Fibroblast of lung (primary cell): Measurements from ENCODE around the gene C21orf91. TPM values are rescaled to one million over a fixed set of nuclear protein-coding genes. Genes with fewer than 3 reads are reported as not detected.

Experiments
- DNase-seq, 2 donors: peaks; one replicate each; pipeline versions ENCODE4 v3.0.0 to v3.0.0-alpha.2; 2010; ENCODE audit warnings: low read depth in 2 of 2
- H2AFZ ChIP-seq: 2 replicates; pipeline ENCODE4 v1.5.1; 2012; ENCODE audit warnings: low read length, control low read depth, inconsistent platforms
- H3K27ac ChIP-seq: 2 replicates; pipeline ENCODE4 v1.5.1; 2011; ENCODE audit warnings: low read length, control low read depth; ENCODE audit not compliant: insufficient read depth
- H3K27me3 ChIP-seq: 2 replicates; pipeline ENCODE4 v1.5.1; 2011; ENCODE audit warnings: mild to moderate bottlenecking, low read length; ENCODE audit not compliant: control insufficient read depth, insufficient read depth
- H3K36me3 ChIP-seq: 2 replicates; pipeline ENCODE4 v1.5.1; 2011; ENCODE audit warnings: low read length; ENCODE audit not compliant: control insufficient read depth, insufficient read depth
- H3K4me1 ChIP-seq: 2 replicates; pipeline ENCODE4 v1.5.1; 2011; ENCODE audit warnings: low read length; ENCODE audit not compliant: control insufficient read depth, insufficient read depth; ENCODE audit errors: extremely low read depth
- H3K4me2 ChIP-seq: 2 replicates; pipeline ENCODE4 v1.5.1; 2011; ENCODE audit warnings: low read length, control low read depth; ENCODE audit not compliant: insufficient read depth; ENCODE audit errors: extremely low read depth
- H3K4me3 ChIP-seq, 4 experiments: fragments of 200-600 bp in 1 of 4; sonication (generic) in 1 of 4; replicated peaks in 1 of 4; 2 replicates each; pipeline ENCODE4 v1.5.1; 2011 to 2016; ENCODE audit warnings: low read length in 4 of 4, low read depth in 3 of 4, mild to moderate bottlenecking in 3 of 4, control low read depth in 2 of 4, inconsistent platforms in 1 of 4, mixed read lengths in 1 of 4; ENCODE audit not compliant: insufficient read depth in 1 of 4; ENCODE audit errors: control extremely low read depth in 1 of 4
- H3K79me2 ChIP-seq: 2 replicates; pipeline ENCODE4 v1.5.1; 2012; ENCODE audit warnings: mild to moderate bottlenecking, low read length, inconsistent platforms; ENCODE audit not compliant: control insufficient read depth, insufficient read depth
- H3K9ac ChIP-seq: 2 replicates; pipeline ENCODE4 v1.5.1; 2011; ENCODE audit warnings: mild to moderate bottlenecking, low read length, control low read depth; ENCODE audit not compliant: insufficient read depth
- H3K9me3 ChIP-seq: 2 replicates; pipeline ENCODE4 v1.5.1; 2012; ENCODE audit warnings: low read depth, low read length; ENCODE audit not compliant: control insufficient read depth, insufficient read depth
- H4K20me1 ChIP-seq: 2 replicates; pipeline ENCODE4 v1.5.1; 2011; ENCODE audit warnings: low read length; ENCODE audit not compliant: control insufficient read depth, insufficient read depth; ENCODE audit errors: extremely low read depth
- CTCF ChIP-seq, 2 donors: IDR thresholded peaks in 1 of 2; conservative IDR thresholded peaks in 1 of 2; 1 replicate in 1 of 2; 2 replicates in 1 of 2; pipeline ENCODE4 v1.5.1; 2011 to 2012; ENCODE audit warnings: low read length in 2 of 2, control low read depth in 1 of 2, inconsistent platforms in 1 of 2, low read depth in 1 of 2, mild to moderate bottlenecking in 1 of 2
- EZH2 ChIP-seq: IDR thresholded peaks from 2 replicates; pipeline ENCODE4 v1.5.1; 2012; ENCODE audit warnings: low read length, control low read depth, mild to moderate bottlenecking; ENCODE audit errors: missing control alignments
- polyA plus RNA-seq, 2 donors: library from polyadenylated mRNA; depleted of rRNA in 1 of 2; stranded (reverse) in 1 of 2; unstranded in 1 of 2; fragments of >200 nt; gene quantifications; 2 replicates each; pipeline ENCODE4 v1.2.1, GENCODE V29; 2011 to 2012; ENCODE audit warnings: missing spikeins in 1 of 2
- total RNA-seq: library from RNA; depleted of rRNA; stranded (reverse); fragments of >200 nt; gene quantifications from 2 replicates; pipeline ENCODE4 v1.2.1, GENCODE V29; 2014

C21orf91 gene
- total and polyA plus RNA-seq, 2 donors (not counting 1 experiment from before 2014, with no cell fraction given) = 11.0 to 13.9 TPM

GRCh38 chr21:17853393-17854275, 34.5 kb upstream of the C21orf91 start:
- Histone ChIP-seq H3K9me3 (no peaks in the 10 kb centered on the region), H3K4me2 (no peak overlapping the region), H3K36me3 (no peaks in the 10 kb centered on the region), H3K27ac (no peak overlapping the region), H3K27me3 (no peaks in the 10 kb centered on the region), H3K9ac (no peak overlapping the region), H3K79me2 (no peaks in the 10 kb centered on the region), H3K4me1 (peaks cover 2% of the 10 kb centered on the region), H2AFZ (no peak overlapping the region), H3K4me3 (no peak overlapping the region), H4K20me1 (no peaks in the 10 kb centered on the region)
- no peak for TF ChIP-seq CTCF (conservative IDR thresholded peaks at IDR 0.05 in 1 of 2, IDR thresholded peaks at IDR 0.05 in 1 of 2; ENCODE audit: low read depth in 1 of 2, low read length in 2 of 2)
- no peak for TF ChIP-seq EZH2
- no peak for DNase-seq

DNA sequence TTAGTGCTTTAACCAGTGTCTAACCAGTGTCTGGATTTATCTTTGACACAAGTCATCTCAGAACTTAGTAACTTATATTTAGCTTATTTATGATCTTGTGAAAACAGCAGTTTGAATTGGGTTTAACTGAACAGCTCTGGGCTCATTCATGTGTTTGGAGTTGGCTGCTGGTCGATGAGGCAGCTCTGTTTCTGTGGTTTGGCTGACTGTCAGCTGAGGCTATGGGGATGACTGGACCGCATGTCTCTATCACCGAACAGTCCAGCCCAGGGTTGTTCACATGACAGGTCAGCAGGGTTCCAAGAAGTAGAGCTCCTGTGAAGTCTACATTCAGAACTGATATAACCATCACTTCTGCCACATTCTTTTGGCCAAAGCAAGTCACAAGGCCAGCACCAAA, 29.1 kb upstream of the C21orf91 start:
- no peak overlapping the region for H3K4me3 ChIP-seq
- TF ChIP-seq CTCF (conservative IDR thresholded peaks at IDR 0.05 in 1 of 2, IDR thresholded peaks at IDR 0.05 in 1 of 2; ENCODE audit: low read depth in 1 of 2, low read length in 2 of 2) = no peak
- TF ChIP-seq EZH2 = no peak
- no peak overlapping the region for H2AFZ ChIP-seq
- no peak overlapping the region for H3K9ac ChIP-seq
- H3K27me3 ChIP-seq = no peaks in the 10 kb centered on the region
- H3K9me3 ChIP-seq = no peaks in the 10 kb centered on the region
- no peaks in the 10 kb centered on the region for H3K36me3 ChIP-seq
- DNase-seq = peak; percentile 97
- peaks cover 9% of the 10 kb centered on the region for H3K4me1 ChIP-seq
- peak overlapping the region; percentile 33 for H3K27ac ChIP-seq
- H4K20me1 ChIP-seq = no peaks in the 10 kb centered on the region
- H3K79me2 ChIP-seq = no peaks in the 10 kb centered on the region
- H3K4me2 ChIP-seq = peak overlapping the region; percentile 80

DNA sequence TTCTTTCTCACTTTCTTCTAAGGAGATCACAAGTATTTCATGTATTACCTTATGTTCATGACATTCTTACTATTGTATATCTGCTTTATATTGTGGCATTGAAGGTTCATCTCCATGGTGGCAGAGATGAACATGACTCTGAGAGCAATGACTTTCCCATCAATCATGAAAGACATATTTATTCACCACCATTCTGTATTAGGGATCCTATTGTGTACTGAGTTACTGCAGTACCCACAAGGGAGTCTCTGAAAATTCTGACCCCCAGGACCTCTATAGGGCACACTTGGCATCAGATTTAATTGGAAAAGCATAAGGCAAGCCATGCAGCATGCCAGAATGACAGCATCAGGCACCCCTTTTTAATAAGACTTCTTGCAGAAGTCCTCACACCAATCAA, 21.9 kb upstream of the C21orf91 start:
- peak in 1 of 2 donors; percentile 7 for DNase-seq
- Histone ChIP-seq H3K4me3 (no peak overlapping the region), H3K79me2 (no peaks in the 10 kb centered on the region), H3K9me3 (no peaks in the 10 kb centered on the region), H3K9ac (no peak overlapping the region), H3K27me3 (no peaks in the 10 kb centered on the region), H3K36me3 (no peaks in the 10 kb centered on the region), H3K27ac (no peak overlapping the region), H3K4me1 (no peaks in the 10 kb centered on the region), H4K20me1 (no peaks in the 10 kb centered on the region), H3K4me2 (no peak overlapping the region), H2AFZ (no peak overlapping the region)
- TF ChIP-seq CTCF (conservative IDR thresholded peaks at IDR 0.05 in 1 of 2, IDR thresholded peaks at IDR 0.05 in 1 of 2; ENCODE audit: low read depth in 1 of 2, low read length in 2 of 2) (no peak), EZH2 (no peak)
